Esophagus squamous epithelium (tissue), 4 donors: Measurements from ENCODE around the gene MYO3B.

ENCODE experiments used
- POLR2A ChIP-seq, 4 donors: fragments of 450-650 bp; IDR thresholded peaks; one replicate each; pipeline ENCODE4 v1.6.1; 2017; ENCODE audit warnings: antibody characterized with exemption in 4 of 4, mild to moderate bottlenecking in 4 of 4, moderate library complexity in 3 of 4
- TF ChIP-seq, protein P1 (sequence below), 6 experiments: fragments of 450-650 bp in 4 of 6; fragments of 200-600 bp in 2 of 6; sonication (generic) in 2 of 6; IDR thresholded peaks; one replicate each; pipeline ENCODE4 v1.5.1; 2016 to 2019; ENCODE audit warnings: antibody characterized with exemption in 6 of 6, mild to moderate bottlenecking in 4 of 6, moderate library complexity in 4 of 6

DNA sequence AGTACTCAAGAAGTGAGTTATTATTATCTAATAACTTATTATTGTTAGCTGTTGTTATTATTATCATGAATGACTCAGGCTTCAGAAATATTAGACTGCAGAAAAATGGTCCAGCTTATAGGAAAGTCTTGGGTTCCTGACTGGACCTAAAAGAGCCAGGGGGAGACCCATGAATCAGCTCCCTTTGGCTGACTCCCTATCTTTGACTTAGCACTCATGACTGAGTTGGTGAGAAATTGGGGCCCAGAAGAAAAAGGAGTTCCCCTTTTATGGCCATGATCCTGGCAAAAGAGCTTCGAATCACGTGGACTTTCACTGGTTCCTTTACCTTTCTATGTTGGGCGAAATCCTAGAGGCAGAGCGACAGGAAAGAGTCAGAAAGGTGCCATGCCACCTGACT lies 145.8 kb downstream of the MYO3B start:
- TF ChIP-seq POLR2A (IDR thresholded peaks at IDR 0.05): no peak
- TF ChIP-seq, protein P1, sequence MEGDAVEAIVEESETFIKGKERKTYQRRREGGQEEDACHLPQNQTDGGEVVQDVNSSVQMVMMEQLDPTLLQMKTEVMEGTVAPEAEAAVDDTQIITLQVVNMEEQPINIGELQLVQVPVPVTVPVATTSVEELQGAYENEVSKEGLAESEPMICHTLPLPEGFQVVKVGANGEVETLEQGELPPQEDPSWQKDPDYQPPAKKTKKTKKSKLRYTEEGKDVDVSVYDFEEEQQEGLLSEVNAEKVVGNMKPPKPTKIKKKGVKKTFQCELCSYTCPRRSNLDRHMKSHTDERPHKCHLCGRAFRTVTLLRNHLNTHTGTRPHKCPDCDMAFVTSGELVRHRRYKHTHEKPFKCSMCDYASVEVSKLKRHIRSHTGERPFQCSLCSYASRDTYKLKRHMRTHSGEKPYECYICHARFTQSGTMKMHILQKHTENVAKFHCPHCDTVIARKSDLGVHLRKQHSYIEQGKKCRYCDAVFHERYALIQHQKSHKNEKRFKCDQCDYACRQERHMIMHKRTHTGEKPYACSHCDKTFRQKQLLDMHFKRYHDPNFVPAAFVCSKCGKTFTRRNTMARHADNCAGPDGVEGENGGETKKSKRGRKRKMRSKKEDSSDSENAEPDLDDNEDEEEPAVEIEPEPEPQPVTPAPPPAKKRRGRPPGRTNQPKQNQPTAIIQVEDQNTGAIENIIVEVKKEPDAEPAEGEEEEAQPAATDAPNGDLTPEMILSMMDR (IDR thresholded peaks at IDR 0.05): no peak
